Epidermal melanocyte (primary cell): ENCODE data around the gene PTPN14.
A peak's percentile ranks its signal among the peaks of the same experiment; 100 is the strongest.
"Not testable (repeated sequence)": the region's sequence is repeated elsewhere in the genome, so short reads cannot be mapped to it uniquely, and the experiment has no call there.

ENCODE experiments used
- DNase-seq: peaks from one replicate; pipeline ENCODE4 v3.0.0; 2011; ENCODE audit warnings: low spot score; ENCODE audit not compliant: insufficient read length

PTPN14 gene

GRCh38 chr1:214511639-214511998 lies 39.8 kb downstream of the PTPN14 start:
- no peak for DNase-seq

GRCh38 chr1:214510914-214511638 lies 40.3 kb downstream of the PTPN14 start:
- no peak for DNase-seq

- DNase-seq, result no peak
Observed at GRCh38 chr1:214510477-214510876, 40.9 kb downstream of the PTPN14 start.

GRCh38 chr1:214509622-214510021 lies 41.8 kb downstream of the PTPN14 start:
- DNase-seq, result not testable (repeated sequence)

GRCh38 chr1:214506972-214507431 lies 44.4 kb downstream of the PTPN14 start:
- DNase-seq, result no peak

- DNase-seq, result no peak
Observed at GRCh38 chr1:214505134-214505533, 46.3 kb downstream of the PTPN14 start.

- DNase-seq, result no peak
Observed at GRCh38 chr1:214504330-214504729, 47.1 kb downstream of the PTPN14 start.

- no peak for DNase-seq
Observed at GRCh38 chr1:214503553-214503952, 47.8 kb downstream of the PTPN14 start.

- peak; percentile 36 for DNase-seq
Observed at GRCh38 chr1:214500340-214501055, 50.9 kb downstream of the PTPN14 start.

GRCh38 chr1:214499732-214500131 lies 51.7 kb downstream of the PTPN14 start:
- DNase-seq, result no peak

- DNase-seq, result no peak
Observed at GRCh38 chr1:214498021-214498420, 53.4 kb downstream of the PTPN14 start.

GRCh38 chr1:214496126-214496525 lies 55.3 kb downstream of the PTPN14 start:
- no peak for DNase-seq

- DNase-seq, result no peak
Observed at GRCh38 chr1:214494706-214495105, 56.7 kb downstream of the PTPN14 start.

GRCh38 chr1:214494179-214494578 lies 57.2 kb downstream of the PTPN14 start:
- DNase-seq, result not testable (repeated sequence)

GRCh38 chr1:214493126-214493796 lies 58.1 kb downstream of the PTPN14 start:
- no peak for DNase-seq

GRCh38 chr1:214492401-214493075 lies 58.9 kb downstream of the PTPN14 start:
- no peak for DNase-seq

GRCh38 chr1:214491468-214492146 lies 59.8 kb downstream of the PTPN14 start:
- no peak for DNase-seq

- no peak for DNase-seq
Observed at GRCh38 chr1:214485151-214485550, 66.3 kb downstream of the PTPN14 start.

- not testable (repeated sequence) for DNase-seq
Observed at GRCh38 chr1:214483180-214483579, 68.2 kb downstream of the PTPN14 start.

- not testable (repeated sequence) for DNase-seq
Observed at GRCh38 chr1:214481983-214482634, 69.3 kb downstream of the PTPN14 start.
